NCI-H2081 (cell line): ENCODE results near the gene NPTXR.
"Not testable (repeated sequence)": the region's sequence is repeated elsewhere in the genome, so short reads cannot be mapped to it uniquely, and the experiment has no call there.

Source experiments
- DNase-seq, 2 experiments: peaks; one replicate each; lab custom pipeline; 2025; lab: John Stamatoyannopoulos, UW

The NPTXR gene

DNA sequence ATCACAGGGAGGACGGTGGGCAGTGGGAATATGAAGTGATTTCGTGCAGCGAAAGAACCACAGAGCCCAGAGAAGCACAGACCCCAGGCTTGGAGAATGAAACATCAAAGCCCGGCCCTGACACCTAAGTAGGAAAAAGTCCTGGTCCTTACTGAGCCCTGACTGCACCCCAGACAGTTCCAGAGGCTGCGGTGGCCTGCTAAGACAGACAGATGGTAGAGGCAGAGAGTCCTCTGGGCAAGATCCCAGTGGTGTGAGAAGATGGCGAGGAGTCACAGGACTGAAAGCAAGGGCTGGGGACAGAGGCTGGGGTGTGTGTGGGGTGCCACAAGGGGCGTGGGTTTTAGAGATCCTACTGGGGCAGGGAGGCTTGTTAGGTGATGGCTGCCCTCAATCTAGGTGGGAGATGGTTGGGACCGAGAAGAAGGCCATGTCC, 24.5 kb upstream of the NPTXR start:
- no peak for DNase-seq

DNA sequence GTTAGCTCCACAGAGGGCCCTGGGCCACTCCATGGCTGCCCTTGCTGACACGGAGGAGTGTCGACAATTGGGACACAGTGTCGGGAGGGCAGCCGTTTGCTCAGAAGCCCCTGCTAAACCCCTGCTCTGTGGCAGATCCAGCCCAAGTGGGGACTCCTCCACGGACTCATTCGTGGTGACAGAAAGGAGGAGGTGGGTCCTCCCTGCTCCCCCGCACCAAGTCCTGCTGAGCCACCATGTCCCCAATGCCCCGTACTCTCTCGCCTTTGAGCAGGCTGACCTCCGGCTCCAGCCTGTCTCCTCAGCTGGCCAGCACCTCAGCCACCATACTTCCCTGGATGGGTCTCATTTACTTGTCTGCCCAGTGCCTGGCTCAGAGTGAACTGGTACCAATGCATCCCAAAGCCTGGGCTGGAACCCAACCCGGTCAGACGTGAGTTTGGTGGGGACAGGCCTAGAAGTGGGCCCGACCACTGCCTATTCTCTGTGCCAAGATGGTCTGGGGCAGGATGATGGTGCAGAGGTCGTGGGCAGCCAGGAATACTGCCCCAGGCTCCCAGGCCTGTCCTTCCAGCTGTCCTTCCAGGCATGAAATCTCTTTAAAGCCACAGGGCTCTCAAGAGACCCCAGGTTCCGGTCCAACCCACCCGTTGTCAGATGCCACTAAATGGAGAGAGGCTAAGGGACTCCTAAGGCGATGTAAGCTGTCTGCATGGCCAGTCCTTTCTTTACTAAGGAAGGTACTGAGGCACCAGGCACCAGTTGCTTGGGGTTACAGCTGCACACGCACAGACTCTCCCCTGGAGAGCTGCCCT, 23.9 kb upstream of the NPTXR start:
- DNase-seq: no peak

DNA sequence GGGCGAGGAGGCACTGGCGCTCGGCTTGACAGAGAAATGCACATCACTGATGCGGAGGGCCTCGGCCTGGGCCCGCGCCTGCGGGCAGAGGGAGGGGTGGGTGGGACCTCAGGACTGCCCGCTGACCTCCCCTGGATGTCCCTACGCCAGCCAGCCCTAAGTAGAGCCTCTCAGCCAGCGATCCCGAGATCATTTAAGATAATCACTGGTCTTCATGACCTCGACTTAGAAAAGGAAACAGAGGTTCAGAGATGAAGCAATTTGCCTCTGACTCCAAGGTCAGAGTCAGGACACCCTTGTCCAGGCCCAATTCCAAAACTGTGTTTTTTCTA, 23.3 kb upstream of the NPTXR start:
- DNase-seq: no peak

DNA sequence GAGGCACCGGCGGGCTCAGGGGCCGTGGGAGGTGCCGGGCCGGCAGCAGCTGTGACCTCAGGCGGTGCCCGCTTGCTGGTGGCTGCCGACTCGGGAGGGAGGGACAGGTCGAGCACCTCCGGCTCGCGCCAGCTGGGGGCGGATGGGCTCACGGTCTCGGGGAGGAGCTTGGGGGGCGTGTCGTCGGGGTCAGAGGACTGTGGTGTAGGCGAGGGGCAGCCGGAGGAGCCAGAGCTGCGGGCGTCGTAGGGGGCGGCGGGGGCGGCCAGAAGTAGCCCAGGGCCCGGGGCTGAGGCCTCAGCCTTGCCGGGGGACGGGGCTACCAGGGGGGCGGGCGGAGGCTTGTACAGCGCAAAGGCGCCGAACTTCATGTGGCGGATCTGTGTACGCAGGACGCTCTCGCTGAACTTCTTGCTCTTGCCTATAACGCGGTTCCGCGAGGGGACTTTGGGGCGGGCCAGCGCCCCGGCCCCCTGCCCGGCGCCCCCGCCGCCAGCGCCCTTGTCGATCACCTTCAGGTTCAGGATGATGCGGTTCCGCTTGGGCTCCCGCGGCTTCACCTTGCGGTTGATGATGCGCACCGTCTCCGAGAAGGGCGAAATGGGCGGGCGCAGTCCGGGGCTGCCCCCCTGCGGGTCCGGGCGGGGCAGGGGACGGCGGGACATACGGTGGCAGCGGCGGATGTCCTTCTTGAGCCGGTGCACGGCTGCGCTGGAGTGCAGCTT, 22.7 kb upstream of the NPTXR start:
- DNase-seq: no peak

DNA sequence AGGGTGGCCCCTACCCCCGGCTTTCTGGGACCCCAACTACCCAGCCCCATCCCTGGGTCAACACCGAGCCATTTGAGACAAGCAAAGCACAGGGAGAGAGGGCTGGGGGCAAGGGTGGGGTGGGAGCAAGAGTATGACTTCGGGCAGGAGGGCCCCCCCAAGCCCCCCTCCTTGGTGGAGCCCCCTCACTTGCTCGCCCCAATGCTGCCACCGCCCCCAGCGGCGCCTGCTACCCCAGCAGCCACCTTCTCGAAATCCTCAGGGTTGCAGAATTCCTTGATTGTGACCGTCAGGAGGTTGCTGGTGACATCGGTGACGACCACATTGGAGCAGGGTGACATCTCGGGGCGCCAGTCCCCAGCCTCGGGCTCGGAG, 22.2 kb upstream of the NPTXR start:
- no peak for DNase-seq

DNA sequence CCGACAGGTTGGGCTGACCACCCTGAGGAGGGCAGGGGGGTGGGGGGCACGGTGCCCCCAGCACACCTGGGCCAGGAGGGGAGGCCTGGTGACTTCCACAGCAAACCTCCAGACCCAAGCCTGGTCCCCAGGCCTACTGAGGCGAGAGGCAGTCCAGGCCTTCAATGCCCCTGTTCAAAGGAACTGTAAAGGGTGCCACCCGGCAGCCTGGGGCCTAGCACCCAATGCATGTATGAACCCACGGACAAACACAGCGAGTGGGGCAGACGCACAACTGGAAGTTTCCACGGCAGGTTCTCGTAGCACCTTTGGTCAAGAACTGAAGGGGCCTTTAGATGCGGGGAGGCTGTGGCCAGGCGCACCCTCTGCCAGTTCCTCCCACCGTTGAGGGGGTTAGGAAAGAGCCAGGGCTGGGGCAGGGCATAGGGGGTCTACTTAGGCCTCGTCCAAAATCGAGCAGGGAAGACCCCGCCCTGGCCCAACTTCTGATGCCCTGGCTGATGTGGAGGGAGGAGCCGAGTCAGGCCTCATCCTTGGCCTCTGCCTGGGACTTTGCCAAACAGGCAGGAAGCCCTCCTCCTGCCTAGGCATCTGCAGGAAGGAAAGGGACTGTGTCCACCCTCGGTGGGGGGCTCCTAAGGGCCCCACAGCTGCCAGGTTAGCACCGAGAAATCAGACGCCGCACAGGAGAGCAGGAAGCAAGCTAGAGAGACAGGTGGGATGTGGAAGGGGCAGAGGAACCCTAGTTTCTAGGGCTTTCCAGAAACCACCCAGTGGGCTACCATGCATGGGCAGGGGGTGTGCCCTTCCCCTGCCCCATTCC, 21.6 kb upstream of the NPTXR start:
- no peak for DNase-seq

DNA sequence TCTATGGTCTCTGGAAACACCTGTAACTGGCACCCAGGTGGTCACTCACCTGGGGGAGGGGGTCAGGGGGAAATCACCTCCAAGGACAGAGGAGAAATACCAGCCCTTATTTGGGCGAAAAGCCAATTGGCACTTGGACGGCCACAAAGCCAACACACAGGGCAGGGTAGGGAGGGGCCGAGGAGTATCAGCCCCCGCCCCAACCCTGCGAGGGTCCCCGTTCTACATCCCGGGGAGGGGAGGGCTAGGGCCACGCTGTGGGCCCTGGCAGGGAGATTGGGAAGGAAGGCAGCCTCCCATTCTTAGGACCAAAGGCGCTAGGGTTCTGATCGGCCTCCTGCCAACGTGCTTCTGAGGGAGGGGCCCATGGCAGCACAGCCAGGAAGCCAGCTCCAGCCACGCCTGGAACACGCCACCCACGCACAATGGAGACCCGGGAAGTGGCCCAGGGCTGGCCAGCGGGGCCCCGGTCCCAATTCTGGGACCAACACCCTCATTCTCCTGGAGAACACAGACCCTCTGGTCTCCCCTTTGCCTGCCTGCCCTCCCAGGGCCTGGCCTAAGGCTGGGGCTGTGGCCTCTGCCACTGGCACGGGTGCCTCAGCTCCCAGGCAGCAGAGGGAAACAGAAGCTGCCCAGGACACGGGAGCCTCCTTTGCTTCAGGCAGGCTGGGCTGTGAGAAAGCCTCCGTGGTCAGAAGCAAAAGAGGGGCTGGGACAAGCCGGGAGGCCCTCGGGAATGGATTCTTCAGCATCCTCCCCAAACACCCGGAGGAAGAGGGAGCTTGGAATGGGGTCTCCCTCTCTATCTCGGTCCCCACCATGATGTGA, 20.7 kb upstream of the NPTXR start:
- DNase-seq: no peak

DNA sequence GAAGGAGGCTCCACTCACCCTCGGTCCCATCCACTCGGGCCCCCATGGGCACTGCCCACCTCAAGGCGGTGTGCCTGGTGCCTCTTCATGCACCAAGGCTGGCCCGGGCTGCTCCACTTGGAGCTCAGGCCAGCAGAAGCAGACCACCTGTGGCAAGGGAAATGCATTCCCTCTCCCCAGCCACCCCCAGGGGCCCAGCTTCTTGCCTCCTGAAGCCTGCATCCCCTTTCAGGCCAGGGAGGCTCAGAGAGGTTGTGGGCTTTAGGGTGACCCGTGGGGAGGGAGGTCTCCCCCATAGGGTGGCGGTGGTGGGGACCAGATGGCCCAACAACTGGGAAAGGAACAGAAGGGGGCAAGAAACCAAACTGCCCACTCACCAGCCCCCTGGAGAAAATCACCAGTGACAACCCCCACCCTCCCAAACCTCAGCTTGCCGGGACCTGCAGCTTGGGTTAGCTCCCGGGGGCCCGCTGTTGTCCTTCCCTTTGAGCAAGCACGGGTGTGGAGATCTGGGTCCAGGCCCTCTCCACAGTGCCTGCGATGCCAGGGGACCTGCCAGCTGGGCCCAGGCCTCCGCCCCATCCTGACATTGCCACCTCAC, 19.8 kb upstream of the NPTXR start:
- no peak for DNase-seq

DNA sequence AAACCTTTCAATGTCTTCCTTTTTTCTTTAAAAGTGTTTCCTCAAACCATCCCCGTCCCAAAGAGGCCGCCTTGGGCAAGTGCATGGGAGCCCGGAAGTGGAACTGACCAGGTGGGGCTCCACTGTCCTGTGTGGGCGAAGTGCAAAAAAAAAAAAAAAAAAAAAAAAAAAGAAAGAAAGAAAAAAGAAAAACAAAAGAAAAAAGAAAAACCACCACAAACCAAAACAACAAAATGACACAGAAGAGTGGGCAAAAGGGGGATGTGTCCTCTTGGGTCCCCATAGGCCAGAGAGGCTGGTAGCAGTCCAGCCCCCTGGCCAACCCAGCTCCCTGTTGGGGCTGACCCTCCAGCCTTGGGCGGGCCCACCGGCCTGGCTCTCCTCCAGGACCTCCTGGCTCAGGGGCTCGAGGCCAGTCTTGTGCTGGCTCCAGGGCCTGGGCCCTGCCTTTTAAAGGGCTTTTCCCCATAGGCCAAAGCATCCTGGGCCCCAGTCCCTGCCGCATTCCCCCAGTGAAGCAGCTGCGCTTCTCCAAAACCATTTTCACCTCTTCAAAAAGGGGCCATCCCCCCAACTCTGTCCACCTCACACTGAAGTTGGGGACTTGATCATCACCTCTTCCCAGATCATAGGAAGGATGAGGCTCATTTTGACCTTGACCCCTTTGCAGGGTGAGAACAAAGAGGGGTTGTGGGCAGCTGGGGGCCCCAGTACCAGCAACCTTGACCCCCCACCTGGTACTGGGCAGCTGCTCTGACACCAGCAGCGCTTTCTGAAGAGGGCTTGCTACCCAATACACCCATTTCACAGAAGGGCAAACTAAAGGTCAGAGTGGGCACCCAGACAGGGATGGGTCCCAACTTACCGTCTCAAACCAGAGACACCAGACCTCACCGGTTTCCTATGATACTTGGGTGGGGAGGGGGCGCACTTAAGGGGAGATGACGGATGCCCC, 18.8 kb upstream of the NPTXR start:
- DNase-seq: no peak

DNA sequence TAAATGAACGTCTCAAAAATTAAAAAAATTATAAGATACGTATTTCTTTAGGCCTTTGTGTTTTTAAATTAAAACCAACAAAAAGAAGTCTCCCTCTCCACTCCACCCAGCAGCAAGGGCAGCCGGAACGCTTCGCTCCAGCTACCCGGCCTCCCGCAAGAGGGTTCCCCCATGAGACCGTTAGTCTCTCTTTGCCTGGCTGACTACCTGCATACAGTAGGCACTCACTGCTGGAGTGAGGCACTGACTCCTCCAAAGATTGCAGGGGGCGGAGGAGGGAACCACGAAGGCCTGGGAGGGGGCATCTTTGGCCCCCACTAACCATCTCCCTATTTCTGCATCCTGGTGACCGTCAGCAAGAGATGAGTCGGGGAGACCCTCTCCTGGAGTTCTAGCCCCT, 18.1 kb upstream of the NPTXR start:
- no peak for DNase-seq

DNA sequence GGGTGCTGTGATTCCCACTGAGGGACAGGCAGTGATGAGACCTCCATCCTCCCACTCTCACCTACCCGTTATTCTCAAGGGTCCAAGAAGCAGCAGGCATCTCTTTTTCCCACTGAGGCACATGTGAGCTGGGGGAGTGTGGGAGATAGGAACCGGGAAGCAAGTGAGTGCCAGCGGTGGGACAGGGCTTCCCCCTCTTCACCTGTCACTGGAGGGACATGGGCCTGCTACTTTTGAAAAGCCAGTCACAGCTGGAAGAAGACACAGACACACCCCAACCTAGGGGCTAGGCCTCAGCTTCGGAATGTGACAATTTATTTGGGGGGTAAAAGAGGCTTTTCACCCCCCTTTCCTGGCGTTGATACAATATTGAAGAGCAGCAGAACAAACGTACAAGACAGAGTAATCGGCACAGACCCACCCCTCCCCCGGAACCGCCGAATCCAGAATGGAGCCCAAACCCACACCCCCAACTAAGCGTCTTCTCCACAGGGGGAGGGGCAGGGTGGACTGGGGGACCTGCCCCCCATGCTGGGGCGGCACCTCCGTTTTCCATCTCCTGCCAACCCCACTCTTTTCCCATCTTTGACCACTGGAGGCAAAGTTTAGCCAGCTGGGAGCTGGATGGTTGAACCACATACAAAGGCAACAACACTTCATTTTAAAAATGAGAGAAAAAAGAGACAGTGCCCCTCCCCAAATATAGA, 17.5 kb upstream of the NPTXR start:
- no peak for DNase-seq

DNA sequence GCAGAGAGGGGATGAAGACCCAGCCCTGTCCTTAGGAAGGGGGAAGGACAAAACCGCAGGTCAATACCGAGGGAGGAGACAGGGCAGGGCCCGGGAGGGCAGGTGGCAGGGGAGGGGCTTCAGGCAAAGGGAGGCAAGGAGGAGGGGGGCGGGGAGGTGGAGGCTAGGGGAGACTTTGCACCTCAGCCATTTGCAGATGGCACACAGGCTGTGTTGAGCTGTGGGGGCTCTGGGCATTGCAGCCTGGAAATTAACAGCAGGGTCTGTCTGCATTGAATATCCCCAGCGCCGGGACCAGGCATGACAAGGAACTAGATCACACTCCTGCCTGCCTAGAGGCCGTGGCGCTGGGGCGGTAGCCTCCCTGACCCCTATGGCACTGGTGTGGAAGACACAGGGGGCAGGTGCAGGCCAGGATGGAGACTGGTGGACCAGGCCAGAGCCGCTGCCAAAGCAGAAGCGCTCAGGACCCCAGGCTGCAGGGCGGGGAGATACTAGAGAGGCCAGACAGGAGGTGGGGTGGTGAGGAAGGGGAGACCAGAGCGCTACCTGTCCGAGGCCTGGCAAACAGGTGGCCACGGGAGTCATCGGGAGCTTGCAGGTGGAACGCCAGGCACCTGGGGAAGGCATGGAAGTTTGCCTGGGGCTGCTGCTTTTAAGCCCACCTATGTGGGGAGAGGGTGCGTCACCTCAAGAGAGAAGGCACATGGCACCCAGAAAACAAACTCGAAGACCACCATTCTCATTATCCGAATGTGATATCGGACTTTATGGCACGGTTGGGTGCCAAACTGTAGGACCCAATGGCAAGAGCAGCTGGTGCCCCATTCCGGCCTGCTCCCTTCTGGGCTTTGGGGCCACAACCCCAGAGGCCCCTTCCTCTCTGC, 16.7 kb upstream of the NPTXR start:
- DNase-seq: no peak

DNA sequence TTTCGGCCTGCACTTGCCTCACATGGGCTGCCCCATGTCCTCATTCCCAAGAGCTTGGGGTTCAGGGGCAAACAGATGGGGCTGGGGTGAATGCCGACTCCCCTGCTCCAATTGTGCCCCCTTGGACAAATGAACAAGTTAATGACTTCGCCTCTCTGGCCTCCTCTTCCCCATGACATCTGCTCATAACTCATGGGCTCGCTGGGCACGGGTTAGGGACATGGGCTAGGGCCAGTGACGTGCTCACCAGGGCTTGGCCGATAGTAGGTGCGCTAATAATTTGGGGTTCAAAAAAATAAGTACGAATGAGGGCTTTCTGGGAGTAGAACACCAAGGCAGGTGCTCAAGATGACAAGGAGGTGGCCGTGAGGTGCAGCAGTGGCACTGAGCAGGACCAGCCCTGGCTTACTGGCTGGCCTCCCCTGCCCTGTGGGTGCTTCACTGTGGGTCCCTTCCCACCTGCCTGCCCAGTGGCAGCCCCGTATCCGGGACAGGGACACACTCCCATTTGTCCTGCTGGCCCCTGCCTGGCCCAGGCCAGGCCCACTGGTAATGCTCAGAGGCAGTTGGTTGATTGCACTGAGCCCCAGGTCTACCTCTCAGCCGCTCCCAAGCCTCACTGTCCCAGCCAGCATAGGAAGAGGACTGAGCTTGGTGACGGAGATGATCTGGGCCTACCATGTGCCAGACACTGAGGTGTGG, 15.9 kb upstream of the NPTXR start:
- no peak for DNase-seq

DNA sequence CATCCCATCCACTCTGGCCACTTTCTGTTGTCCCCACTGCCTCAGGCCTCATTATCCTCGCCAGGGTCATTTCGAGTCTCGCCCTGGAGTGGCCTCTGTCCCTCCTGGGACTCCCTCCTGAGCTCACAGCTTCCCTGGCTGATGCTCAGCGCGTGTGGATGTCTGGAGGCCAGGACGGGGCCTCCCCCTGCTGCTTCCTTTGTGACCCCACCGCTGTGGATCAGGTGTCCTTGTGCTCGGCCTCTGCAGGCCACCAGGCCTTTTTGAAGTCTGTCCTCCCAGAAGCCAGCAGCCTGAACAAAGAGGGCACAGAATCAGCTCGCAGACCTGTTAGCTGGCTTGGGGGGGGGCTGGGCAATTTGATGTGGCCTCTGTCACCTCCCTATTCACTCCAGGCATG, 14.7 kb upstream of the NPTXR start:
- no peak for DNase-seq

DNA sequence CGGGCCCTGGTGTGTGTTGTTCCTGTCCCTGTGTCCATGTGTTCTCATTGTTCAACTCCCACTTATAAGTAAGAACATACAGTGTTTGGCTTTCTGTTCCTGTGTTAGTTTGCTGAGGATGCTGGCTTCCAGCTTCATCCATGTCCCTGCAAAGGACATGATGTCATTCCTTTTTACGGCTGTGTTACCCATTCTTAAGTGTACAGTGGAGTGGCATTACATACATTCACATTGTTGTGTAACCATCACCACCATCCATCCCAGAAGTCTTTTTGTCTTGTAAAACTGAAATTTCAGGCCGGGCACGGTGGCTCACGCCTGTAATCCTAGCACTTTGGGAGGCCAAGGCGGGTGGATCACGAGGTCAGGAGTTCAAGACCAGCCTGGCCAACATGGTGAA, 10.6 kb upstream of the NPTXR start:
- not testable (repeated sequence) for DNase-seq

DNA sequence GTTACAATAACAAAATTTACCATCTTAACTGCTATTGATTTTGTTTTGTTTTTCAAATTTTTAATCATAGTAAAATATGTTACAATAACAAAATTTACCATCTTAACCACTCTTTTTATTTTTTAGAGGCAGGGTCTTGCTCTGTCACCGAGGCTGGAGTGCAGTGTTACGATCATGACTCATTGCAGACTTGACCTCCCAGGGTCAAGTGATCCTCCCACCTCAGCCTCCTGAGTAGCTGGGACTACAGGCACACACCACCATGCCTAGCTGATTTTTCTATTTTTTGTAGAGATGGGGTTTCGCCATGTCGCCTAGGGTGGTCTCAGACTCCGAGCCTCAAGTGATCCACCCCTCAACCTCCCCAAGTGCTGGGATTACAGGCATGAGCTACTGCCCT, 10.1 kb upstream of the NPTXR start:
- DNase-seq: not testable (repeated sequence)

DNA sequence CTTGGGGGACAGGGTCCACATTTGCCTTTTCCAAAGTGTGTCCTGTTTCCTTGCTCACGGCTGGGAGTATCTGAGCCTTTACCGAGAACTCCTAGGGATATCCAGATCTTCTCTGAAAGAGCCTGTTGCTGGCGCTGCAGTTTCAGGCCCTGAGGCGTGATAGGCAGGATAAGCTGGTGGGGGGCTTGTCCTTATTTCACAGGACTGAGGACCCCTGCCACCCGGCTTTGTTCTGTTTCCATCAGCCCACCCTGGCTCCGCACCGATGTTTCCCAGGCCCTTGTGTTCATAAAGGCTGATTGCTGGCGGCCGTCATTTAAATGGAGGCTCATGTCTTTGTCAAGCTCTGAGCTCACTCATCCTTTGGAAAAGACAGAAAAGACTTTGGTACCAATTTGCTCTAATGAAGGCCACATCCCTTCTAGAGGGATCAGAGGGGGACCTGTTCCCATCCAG, 9.4 kb upstream of the NPTXR start:
- DNase-seq: no peak

DNA sequence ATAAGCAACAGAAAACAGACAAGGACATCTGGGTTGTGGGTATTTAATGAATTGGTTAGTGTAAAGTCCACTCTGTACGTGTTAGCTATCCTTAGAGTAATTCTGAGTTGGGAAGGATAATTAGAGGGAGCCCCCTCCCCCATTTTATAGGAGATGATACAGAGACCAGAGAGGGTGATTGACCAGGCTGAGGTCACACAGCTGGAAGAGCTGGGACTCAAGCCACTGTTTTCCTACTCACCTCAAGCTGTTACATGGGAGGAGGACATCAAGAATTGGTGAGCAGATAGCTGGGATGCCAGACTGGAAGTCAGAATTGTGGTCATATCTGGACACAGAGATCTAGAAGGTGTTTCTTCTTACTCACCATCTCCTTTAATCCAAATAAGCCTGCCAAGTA, 8.7 kb upstream of the NPTXR start:
- DNase-seq: no peak
